ENCODE results near the gene NFAM1.
A peak's percentile ranks its signal among the peaks of the same experiment; 100 is the strongest.

Gene NFAM1

DNA sequence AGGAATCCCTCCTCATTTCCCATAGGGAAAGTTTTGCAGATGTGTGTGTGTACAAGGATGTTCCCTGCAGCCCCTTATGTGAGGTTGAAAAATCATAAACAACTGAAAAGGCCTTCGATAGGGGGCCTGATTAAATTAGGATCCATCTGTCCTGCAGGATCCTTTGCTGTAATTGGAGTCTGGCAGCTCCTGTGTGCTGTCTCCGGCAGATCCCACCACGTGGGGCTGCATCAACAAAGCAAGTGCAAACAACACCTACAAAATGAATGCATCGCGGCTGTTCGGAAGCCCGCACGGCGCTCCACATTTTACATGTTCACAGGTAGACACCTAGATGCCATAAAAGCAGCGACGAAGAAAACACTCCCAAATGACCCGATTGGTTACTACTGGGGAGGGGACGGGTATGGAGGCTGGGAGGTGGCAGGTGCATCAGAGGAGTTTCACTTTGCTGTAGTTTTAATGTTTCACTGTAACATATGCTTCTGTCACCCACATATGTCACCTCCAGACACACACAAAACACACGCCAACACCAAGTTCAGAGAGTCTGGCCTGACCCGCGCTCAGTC, 52.2 kb downstream of the NFAM1 start:
- DNase-seq: no peak

DNA sequence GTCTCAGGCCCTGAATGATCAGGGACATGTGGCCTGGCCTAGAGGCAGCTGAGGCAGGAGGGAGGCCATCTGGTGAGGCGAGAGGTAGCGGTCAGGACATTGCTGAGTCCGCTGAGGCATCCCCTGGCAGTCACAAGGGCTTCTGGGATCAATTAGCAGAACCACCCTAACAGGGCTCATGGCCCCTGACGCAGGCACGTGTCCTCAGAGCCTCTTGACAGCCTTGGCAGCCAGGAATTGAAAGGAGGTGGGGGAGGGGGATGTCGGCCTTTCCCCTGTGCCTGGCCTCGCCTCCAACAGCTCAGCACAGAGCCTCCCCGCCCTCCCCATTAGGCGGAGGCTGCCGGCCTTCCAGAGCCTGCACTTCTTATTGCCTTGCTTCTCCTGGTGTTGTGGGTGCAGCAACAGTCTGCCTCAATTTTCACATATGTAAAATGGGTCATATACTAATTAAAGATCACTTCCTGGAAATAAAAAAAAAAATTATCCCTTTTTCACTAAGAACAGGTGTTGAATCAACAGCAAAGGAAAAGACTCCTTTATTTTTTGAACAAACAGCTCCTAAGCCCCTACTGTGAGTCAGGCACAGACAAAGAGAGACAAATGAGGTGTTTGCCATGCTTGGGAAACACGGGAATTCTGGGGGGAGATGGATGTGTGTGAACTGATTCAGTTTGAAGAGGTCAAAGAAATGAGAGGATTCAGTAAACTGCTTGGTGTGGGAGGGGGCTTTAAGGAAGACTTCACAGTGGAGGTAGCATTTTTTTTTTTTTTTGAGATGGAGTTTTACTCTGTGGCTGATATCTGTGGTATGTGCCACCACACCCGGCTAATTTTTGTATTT, 55.3 kb downstream of the NFAM1 start:
- no peak for DNase-seq

GRCh38 chr22:42375982-42376381, 56.2 kb downstream of the NFAM1 start:
- DNase-seq: no peak

- DNase-seq: no peak
Observed at GRCh38 chr22:42372976-42373375, 59.2 kb downstream of the NFAM1 start.

- DNase-seq: no peak
Observed at GRCh38 chr22:42371501-42371900, 60.7 kb downstream of the NFAM1 start.

DNA sequence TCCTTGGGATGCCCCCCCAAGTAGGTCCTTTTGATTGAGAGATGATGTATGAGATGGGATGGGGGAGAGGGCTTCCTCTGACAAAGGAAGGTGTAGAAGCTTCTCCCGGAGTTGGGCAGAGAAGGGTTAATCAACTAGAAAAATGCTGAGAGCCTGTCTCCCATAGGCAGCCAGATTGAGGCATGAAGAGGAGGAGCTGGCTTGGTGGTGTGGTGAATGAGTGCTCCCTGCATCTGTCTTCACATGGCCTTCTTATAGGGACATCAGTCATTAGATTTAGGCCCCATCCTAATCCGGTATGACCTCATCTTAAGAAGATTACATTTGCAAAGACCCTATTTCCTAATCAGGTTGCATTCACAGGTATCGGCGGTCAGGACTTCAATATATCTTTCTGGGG, 61.1 kb downstream of the NFAM1 start:
- DNase-seq: no peak

- peak; percentile 91 to 92 for DNase-seq
Observed at GRCh38 chr22:42369250-42370041, 62.8 kb downstream of the NFAM1 start.

GRCh38 chr22:42368379-42369249, 63.6 kb downstream of the NFAM1 start:
- no peak for DNase-seq

DNA sequence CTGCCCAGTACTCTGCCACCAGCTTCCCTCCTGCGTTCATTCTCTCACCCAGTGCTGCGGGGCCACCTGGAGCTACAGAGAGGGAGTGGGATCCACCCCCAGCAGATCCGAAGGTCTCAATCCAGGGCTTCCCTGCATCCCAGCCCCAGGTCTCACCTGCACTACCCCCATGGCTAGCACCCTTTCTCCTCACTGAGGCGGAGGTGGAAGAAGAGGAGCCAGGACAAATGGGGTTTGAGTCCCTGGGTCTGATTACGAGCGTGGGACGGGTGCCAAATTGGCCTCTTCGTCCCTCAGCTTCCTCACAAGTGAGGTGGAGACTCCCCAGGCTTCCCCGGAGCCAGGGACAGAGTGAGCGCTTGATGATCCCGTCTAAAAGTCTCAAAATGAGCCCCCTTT, 64.2 kb downstream of the NFAM1 start:
- DNase-seq: no peak

GRCh38 chr22:42366806-42367581, 65.2 kb downstream of the NFAM1 start:
- no peak for DNase-seq

DNA sequence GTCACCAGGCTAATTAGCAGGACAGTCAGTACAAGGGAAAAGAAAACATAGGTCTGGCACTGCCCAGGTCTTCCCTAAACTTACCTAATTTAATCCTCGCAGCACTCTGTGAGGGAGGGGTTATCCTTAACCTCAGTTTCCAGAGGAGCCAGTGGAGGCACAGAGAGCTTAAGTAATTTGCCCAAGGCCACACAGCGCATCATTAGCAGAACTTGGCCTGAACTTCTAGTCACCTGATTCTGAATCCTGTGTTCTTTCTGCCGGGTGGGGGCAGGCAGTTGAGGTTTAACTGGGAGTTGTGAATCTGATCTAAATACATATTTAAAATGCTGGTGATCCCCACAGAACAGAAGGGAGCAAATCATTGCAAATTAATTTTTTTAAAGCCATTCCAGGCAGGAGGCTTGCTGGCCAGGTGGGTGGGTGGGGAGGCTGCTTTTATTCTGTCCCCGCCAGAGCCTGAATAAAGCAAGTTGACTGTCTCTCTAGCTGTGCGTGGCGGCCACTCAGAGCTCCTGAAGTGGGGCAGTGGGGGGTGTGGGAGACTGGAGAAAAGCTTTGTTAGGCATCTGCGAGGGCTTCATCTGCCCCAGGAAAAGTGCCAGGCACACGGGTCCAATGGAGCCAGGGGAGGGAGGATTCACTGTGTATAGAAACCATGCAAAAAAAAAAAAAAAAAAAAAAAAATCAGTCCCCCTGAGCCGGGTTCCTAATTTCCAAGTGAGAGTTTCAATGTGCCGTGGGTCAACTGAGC, 66.1 kb downstream of the NFAM1 start:
- DNase-seq: no peak

DNA sequence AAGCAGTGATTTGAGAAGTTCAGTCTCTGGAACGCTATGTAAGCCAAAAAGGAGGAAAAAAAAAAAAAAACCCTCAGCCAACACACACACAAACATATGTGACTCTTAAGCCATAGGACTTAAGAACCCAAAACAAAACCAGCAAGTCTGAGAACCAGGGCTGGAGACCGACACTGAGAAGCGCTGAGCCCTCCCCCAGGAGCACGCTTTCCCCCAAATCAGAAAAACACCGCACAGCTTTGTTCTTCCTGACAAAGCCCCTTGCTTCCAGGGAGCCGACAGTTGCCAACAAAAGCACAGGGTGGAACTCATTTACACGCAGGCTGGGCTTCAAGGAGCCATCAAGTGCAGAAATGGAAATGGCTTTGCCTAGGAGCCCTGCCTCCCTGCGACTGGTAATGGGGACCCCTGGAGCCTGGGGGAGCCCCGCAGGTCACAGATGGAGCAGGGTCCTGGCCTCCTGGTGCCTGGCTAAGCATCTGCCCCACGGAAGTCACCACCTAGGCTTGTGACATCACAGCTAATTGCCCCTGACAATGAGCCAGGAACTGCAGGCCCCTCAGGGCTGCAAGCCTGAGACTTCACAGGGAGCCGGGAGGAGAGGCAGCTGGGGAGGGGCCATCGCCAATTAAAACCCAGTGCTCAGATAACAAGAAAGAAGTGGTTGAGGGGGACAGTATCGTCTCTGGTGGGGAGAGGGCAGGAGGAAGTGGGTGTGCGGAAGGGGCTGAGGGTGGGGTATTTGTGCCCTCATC, 66.9 kb downstream of the NFAM1 start:
- no peak for DNase-seq

GRCh38 chr22:42364604-42365110, 67.5 kb downstream of the NFAM1 start:
- DNase-seq: no peak

GRCh38 chr22:42363892-42364291, 68.3 kb downstream of the NFAM1 start:
- no peak for DNase-seq

GRCh38 chr22:42361523-42361922, 70.7 kb downstream of the NFAM1 start:
- no peak for DNase-seq

GRCh38 chr22:42360348-42360747, 71.9 kb downstream of the NFAM1 start:
- DNase-seq: no peak

DNA sequence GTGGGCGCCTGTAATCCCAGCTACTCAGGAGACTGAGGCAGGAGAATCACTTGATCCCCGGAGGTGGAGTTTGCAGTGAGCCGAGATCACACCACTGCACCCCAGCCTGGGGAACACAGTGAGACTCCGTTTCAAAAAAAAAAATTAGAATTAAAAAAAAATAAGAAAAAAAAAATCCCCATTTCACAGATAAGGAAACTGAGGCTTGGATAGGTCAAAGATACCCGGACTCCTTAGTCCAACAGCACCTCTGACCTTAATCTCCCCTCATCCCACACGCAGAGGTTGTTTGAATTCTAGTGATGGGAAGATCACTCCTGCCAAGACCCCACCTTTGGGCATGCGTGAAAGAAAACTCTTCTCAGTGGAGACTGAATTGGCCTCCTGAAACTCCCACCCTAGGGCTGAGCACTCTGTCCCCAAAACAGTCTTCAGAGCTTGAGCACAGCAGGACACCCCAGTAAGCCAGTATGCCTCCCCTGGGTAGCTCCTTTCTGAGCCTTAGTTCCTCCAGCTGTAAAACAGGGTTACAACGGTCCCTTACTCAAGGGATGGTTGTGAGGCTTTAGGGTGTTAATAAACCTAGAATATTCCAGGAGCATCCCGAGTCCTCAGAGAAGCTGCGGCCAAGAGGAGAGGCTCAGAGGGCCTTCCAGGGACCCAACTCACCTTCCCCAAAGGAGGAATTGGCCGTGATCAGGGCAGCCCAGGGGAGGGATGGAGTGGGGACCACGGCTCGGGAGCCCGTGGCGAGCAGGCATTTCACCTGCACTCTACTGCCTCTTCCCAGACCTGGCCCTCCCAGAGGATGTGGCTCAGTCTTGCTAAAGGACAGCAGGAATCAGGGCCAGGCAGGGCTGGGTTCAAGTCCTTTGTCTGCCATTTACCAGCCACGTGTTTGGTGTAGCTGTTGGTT, 73.3 kb downstream of the NFAM1 start:
- no peak for DNase-seq

GRCh38 chr22:42357634-42358296, 74.4 kb downstream of the NFAM1 start:
- DNase-seq: no peak

DNA sequence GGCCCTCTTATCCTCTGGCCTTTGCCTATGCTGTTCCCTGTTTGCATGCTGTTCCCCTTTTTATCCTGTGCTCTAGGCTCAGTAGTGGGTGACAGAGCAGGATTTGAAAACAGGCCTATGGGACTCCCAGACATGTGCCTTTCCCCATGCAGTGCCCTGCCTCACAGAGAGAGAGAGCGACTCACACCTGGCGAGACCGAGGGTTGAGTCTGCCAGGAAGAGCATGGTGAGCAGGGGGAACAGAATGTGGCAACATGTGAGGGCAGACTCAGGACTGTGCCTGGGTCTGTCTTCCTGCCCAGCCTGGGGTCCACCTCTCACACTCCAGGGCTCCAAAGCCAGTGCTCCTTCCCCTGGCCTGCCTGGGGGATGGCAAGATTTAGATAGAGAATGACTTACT, 75.0 kb downstream of the NFAM1 start:
- no peak for DNase-seq

Measured in NCI-H1930 (cell line).